Osteoblast (primary cell): ENCODE measurements around the gene IFI30. TPM values are rescaled to one million over a fixed set of nuclear protein-coding genes. Genes with fewer than 3 reads are reported as not detected.

Source experiments
- DNase-seq: peaks from one replicate; pipeline ENCODE4 v3.0.0; 2011; ENCODE audit warnings: low spot score, mixed read lengths; ENCODE audit not compliant: insufficient read length; ENCODE audit errors: missing footprints
- H2AFZ ChIP-seq: 2 replicates; pipeline ENCODE4 v1.6.0; 2011; ENCODE audit warnings: mild to moderate bottlenecking, low read length
- H3K27ac ChIP-seq: 2 replicates; pipeline ENCODE4 v1.5.1; 2011; ENCODE audit warnings: mild to moderate bottlenecking, low read depth, low read length, moderate library complexity
- H3K27me3 ChIP-seq: 2 replicates; pipeline ENCODE4 v1.6.0; 2012; ENCODE audit warnings: mild to moderate bottlenecking, control low read depth, inconsistent platforms, low read length, moderate library complexity; ENCODE audit not compliant: insufficient read depth
- H3K36me3 ChIP-seq: 2 replicates; pipeline ENCODE4 v1.5.1; 2011; ENCODE audit warnings: mild to moderate bottlenecking, low read length, control low read depth, moderate library complexity; ENCODE audit not compliant: insufficient read depth
- H3K4me1 ChIP-seq: 2 replicates; pipeline ENCODE4 v1.5.1; 2011; ENCODE audit warnings: mild to moderate bottlenecking, low read length, control low read depth, moderate library complexity; ENCODE audit not compliant: insufficient read depth
- H3K4me2 ChIP-seq: 2 replicates; pipeline ENCODE4 v1.6.0; 2011; ENCODE audit warnings: mild to moderate bottlenecking, low read length; ENCODE audit not compliant: insufficient read depth
- H3K4me3 ChIP-seq: fragments of 200-600 bp; sonication (generic); 3 replicates; pipeline ENCODE4 v1.5.1; 2012; ENCODE audit warnings: mild to moderate bottlenecking, low read length, inconsistent platforms; ENCODE audit not compliant: insufficient read depth
- H3K79me2 ChIP-seq: 2 replicates; pipeline ENCODE4 v1.6.0; 2012; ENCODE audit warnings: mild to moderate bottlenecking, low read length, control low read depth, inconsistent platforms; ENCODE audit not compliant: insufficient read depth
- H3K9me3 ChIP-seq: 2 replicates; pipeline ENCODE4 v1.5.1; 2011; ENCODE audit warnings: low read depth, low read length, control low read depth
- H4K20me1 ChIP-seq: 2 replicates; pipeline ENCODE4 v1.6.0; 2012; ENCODE audit warnings: mild to moderate bottlenecking, low read length, control low read depth; ENCODE audit not compliant: insufficient read depth
- CTCF ChIP-seq: IDR thresholded peaks from 2 replicates; pipeline ENCODE4 v1.5.1; 2011; ENCODE audit warnings: mild to moderate bottlenecking, low read depth, low read length, moderate library complexity; ENCODE audit errors: extremely low read depth
- total RNA-seq: library from RNA; depleted of rRNA; stranded (reverse); fragments of >200 nt; gene quantifications from 2 replicates; pipeline ENCODE4 v1.2.3, GENCODE V29; 2012

Gene IFI30
- total RNA-seq, 1 donor = 110 TPM

GRCh38 chr19:18128805-18129204, 44.8 kb upstream of the IFI30 start:
- DNase-seq = peak; percentile 77
- no peak for TF ChIP-seq CTCF

GRCh38 chr19:18130523-18131242, 42.9 kb upstream of the IFI30 start:
- Histone ChIP-seq H3K27ac (no peak overlapping the region), H3K4me2 (no peak overlapping the region), H3K9me3 (no peaks in the 10 kb centered on the region), H3K4me3 (no peak overlapping the region), H4K20me1 (no peaks in the 10 kb centered on the region), H3K36me3 (peaks cover 42% of the 10 kb centered on the region), H2AFZ (no peak overlapping the region), H3K79me2 (no peaks in the 10 kb centered on the region), H3K27me3 (no peaks in the 10 kb centered on the region), H3K4me1 (no peaks in the 10 kb centered on the region)
- TF ChIP-seq CTCF = no peak
- DNase-seq = peak; percentile 73

More at GRCh38 chr19:18128805-18129204, 44.8 kb upstream of the IFI30 start:
- H3K4me2 ChIP-seq = no peak overlapping the region
- no peaks in the 10 kb centered on the region for H4K20me1 ChIP-seq
- H2AFZ ChIP-seq = no peak overlapping the region
- no peaks in the 10 kb centered on the region for H3K4me1 ChIP-seq
- no peaks in the 10 kb centered on the region for H3K79me2 ChIP-seq
- H3K27me3 ChIP-seq = no peaks in the 10 kb centered on the region
- peaks cover 33% of the 10 kb centered on the region for H3K36me3 ChIP-seq
- no peaks in the 10 kb centered on the region for H3K9me3 ChIP-seq
- no peak overlapping the region for H3K27ac ChIP-seq
- H3K4me3 ChIP-seq = no peak overlapping the region

GRCh38 chr19:18131841-18132596, 41.6 kb upstream of the IFI30 start:
- H3K4me1 ChIP-seq = no peaks in the 10 kb centered on the region
- peaks cover 47% of the 10 kb centered on the region for H3K36me3 ChIP-seq
- no peak overlapping the region for H2AFZ ChIP-seq
- TF ChIP-seq CTCF = no peak
- no peak overlapping the region for H3K27ac ChIP-seq
- no peaks in the 10 kb centered on the region for H3K79me2 ChIP-seq
- H3K4me3 ChIP-seq = no peak overlapping the region
- no peak overlapping the region for H3K4me2 ChIP-seq
- H3K27me3 ChIP-seq = no peaks in the 10 kb centered on the region
- peak; percentile 81 for DNase-seq
- no peaks in the 10 kb centered on the region for H4K20me1 ChIP-seq
- no peaks in the 10 kb centered on the region for H3K9me3 ChIP-seq
